ENCODE results near the gene TCF20.

The TCF20 gene

DNA sequence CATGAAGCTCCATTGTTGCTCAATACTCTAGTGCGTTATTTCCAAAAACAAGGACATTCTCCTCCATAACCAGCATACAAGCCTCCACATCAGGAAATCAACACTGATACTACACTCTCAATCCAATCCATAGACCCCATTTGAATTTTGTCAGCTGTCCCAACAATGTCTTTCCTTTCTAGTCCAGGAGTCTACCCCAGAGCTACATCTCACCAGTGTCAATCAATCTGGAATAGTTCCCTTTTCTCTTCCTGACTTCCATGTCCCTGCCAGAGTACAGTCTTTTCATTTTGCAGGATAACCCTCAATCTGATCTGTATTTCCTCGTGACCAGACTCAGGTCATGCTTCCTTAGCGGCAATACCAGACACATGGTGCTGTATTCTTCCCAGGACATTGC is 43.0 kb downstream of the TCF20 start:
- ATAC-seq: no peak
- Mint-ChIP-seq H3K27ac (peak overlapping the region; percentile 12), H3K4me1 (peaks cover 55% of the 10 kb centered on the region)

DNA sequence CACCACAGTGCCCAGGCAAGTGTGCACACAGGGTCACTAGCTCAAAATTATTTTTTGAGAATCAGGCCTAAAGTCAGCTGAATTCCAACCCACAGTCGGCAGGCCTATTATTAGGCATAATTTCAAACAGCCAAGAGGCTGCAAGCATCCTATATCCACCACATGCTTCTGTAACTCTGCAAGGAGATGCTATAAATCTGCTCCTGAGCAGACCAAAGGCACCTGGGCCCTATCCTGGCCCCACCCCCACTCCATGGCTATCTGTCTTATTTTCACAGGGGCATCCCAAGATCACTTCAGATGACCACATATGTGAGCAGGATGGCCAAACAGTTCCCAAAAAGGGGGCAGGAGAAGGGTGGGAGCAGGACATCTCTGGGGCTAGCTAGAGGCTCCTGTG is 44.6 kb downstream of the TCF20 start:
- ATAC-seq: no peak
- Mint-ChIP-seq H3K27me3 (no peaks in the 10 kb centered on the region), H3K9me3 (no peaks in the 10 kb centered on the region), H3K36me3 (peaks cover 3% of the 10 kb centered on the region), H3K4me1 (peaks cover 61% of the 10 kb centered on the region), H3K4me3 (no peak overlapping the region), H3K27ac (no peak overlapping the region)

More for the DNA sequence above, 43.0 kb downstream of the TCF20 start:
- Mint-ChIP-seq H3K36me3 (peaks cover 7% of the 10 kb centered on the region), H3K9me3 (no peaks in the 10 kb centered on the region), H3K27me3 (no peaks in the 10 kb centered on the region), H3K4me3 (no peak overlapping the region)

DNA sequence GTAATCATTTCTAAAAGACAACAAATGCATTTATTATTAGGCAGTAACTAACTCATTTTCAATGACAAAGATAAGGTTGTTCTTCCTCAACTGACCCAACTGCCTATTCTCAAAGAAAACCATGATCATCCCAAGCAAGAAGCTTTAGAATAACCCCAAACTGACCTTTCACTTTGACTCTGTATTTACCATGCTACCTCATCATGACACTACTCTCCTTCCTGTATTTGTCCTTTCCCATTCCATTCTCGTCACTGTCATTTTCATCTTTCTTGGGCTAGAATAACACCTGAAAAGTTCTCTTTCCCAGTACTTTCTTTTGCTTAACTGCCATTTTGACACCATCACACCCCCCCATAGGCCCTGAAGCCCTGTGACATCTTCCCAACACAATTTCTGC is 48.3 kb downstream of the TCF20 start:
- Mint-ChIP-seq H3K27ac (no peak overlapping the region), H3K9me3 (no peaks in the 10 kb centered on the region), H3K36me3 (peaks cover 7% of the 10 kb centered on the region), H3K4me3 (no peak overlapping the region), H3K4me1 (peaks cover 57% of the 10 kb centered on the region), H3K27me3 (no peaks in the 10 kb centered on the region)
- no peak for ATAC-seq

Data from stimulated activated memory B cell treated with anti-CD40 and anti-IgM and Interleukin-4, amounts not matched to agents 10 μg/mL and 1 μg/mL and 100 μg/mL, for 72 hours (primary cell).